Measurements from ENCODE around the gene NHSL2.
A peak's percentile ranks its signal among the peaks of the same experiment; 100 is the strongest.

NHSL2 gene

DNA sequence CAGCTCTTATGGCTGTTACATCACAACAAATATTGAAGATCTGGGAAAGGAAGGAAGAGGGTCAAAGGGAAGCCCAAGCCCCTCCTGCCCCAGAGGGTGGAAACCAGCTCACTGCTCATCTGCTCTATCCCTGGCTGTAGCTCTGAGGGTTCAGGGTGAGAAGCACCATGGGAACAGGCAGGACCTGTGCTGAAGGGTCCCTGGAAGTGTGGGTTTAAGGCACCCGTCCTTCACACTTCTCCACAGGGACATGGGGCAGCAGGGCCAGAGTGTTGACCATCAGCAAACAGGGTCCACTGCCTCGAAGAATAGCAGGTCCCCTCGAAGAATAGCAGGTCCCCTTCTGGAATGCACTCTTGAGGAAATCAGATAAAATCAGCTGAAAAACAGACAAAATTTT is 216.7 kb downstream of the NHSL2 start:
- peak overlapping the region; percentile 76 for H3K27ac ChIP-seq
- TF ChIP-seq, protein P1, sequence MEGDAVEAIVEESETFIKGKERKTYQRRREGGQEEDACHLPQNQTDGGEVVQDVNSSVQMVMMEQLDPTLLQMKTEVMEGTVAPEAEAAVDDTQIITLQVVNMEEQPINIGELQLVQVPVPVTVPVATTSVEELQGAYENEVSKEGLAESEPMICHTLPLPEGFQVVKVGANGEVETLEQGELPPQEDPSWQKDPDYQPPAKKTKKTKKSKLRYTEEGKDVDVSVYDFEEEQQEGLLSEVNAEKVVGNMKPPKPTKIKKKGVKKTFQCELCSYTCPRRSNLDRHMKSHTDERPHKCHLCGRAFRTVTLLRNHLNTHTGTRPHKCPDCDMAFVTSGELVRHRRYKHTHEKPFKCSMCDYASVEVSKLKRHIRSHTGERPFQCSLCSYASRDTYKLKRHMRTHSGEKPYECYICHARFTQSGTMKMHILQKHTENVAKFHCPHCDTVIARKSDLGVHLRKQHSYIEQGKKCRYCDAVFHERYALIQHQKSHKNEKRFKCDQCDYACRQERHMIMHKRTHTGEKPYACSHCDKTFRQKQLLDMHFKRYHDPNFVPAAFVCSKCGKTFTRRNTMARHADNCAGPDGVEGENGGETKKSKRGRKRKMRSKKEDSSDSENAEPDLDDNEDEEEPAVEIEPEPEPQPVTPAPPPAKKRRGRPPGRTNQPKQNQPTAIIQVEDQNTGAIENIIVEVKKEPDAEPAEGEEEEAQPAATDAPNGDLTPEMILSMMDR (IDR thresholded peaks at IDR 0.05; ENCODE audit: low read depth, low read length): no peak
- peaks cover 7% of the 10 kb centered on the region for H3K36me3 ChIP-seq
- no peaks in the 10 kb centered on the region for H3K27me3 ChIP-seq (ENCODE audit: insufficient read depth, low read depth, severe bottlenecking)
- H3K4me3 ChIP-seq (ENCODE audit: low read depth, low read length): no peak overlapping the region
- no peak for DNase-seq
- H3K9me3 ChIP-seq (ENCODE audit: severe bottlenecking): no peaks in the 10 kb centered on the region

DNA sequence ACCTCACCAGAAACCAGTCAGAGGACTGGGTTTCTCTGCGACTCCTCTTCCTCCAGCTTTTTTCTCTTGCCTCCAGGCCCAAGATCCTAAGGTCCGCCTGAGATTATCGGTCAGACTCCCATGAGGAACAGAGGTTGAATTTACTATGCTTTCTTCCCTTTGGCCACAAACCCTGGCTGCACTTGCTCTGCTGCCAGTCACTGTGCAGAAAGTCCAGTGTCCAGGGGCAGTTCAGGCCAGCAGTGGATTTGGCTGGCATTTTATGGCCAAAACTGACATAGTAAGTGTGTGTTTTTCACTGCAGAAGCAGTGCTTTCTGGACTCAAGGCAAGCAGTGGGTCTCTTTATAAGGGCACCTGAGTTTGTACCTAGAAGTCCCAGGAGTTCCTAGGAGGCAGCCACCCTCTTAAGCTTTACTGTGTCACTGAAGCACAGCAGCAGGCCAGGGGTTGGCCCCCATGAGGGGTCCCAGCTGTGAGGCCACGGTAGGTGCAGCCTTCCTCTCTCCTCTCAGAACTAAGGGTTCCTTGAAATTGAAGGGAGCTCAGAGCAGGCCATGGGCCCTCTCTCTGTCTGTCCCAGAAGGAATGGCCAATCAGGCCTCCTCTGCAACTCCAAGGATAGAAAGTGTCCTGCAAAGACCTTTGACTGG is 217.7 kb downstream of the NHSL2 start:
- H3K27me3 ChIP-seq (ENCODE audit: insufficient read depth, low read depth, severe bottlenecking): no peaks in the 10 kb centered on the region
- DNase-seq: no peak
- H3K27ac ChIP-seq: no peak overlapping the region; the same call in 1 of the 2 replicates
- peaks cover 13% of the 10 kb centered on the region for H3K36me3 ChIP-seq
- H3K4me3 ChIP-seq (ENCODE audit: low read depth, low read length): no peak overlapping the region
- TF ChIP-seq, protein P1 (IDR thresholded peaks at IDR 0.05; ENCODE audit: low read depth, low read length): no peak
- no peaks in the 10 kb centered on the region for H3K9me3 ChIP-seq (ENCODE audit: severe bottlenecking)

DNA sequence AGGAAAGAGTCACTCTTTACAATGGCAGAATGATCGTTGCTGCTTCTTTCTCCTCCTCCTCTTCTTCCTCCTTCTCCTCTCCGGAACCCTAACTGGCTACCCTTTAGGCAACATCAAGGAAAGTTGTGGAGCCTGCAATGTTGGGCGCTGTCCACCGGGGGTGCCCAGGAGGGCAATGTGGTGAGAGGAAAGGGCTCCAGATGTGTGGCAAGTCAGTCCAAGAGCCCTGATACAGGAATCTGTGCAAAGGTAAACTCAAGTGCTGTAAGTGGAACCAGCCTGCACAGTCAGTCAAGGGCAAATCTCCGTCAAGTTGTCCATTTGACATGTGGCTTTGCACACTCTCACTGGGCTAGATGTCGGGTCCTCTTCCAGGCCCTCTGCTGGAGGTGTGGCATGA is 218.2 kb downstream of the NHSL2 start:
- peak; percentile 48 for DNase-seq
- no peaks in the 10 kb centered on the region for H3K27me3 ChIP-seq (ENCODE audit: insufficient read depth, low read depth, severe bottlenecking)
- H3K36me3 ChIP-seq: peaks cover 17% of the 10 kb centered on the region
- no peaks in the 10 kb centered on the region for H3K9me3 ChIP-seq (ENCODE audit: severe bottlenecking)
- no peak overlapping the region for H3K4me3 ChIP-seq (ENCODE audit: low read depth, low read length)
- TF ChIP-seq, protein P1 (IDR thresholded peaks at IDR 0.05; ENCODE audit: low read depth, low read length): peak; percentile 67
- H3K27ac ChIP-seq: no peak overlapping the region

DNA sequence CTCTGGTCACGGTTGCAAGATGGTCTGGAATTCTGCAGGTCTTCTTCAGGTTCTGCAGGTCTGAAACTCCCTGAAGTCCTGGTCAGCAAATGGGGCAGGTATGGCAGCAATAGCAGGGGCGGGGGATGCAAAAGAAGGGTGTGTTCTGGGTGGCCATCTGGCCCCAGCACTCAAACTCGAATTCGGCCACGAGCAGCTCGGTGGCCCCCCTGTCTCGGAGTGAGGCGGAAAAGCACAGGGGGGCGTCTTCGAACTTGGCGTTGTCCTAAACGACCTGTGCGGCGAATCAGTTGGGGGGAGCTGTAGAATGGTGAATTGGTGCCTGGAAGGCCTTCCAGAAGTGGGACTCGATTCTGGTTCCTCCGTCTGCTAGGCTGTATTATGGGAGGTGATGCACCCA is 219.0 kb downstream of the NHSL2 start:
- DNase-seq: no peak
- H3K27ac ChIP-seq: no peak overlapping the region
- TF ChIP-seq, protein P1 (IDR thresholded peaks at IDR 0.05; ENCODE audit: low read depth, low read length): no peak
- no peak overlapping the region for H3K4me3 ChIP-seq (ENCODE audit: low read depth, low read length)
- H3K36me3 ChIP-seq: peaks cover 17% of the 10 kb centered on the region
- no peaks in the 10 kb centered on the region for H3K9me3 ChIP-seq (ENCODE audit: severe bottlenecking)
- no peaks in the 10 kb centered on the region for H3K27me3 ChIP-seq (ENCODE audit: insufficient read depth, low read depth, severe bottlenecking)

DNA sequence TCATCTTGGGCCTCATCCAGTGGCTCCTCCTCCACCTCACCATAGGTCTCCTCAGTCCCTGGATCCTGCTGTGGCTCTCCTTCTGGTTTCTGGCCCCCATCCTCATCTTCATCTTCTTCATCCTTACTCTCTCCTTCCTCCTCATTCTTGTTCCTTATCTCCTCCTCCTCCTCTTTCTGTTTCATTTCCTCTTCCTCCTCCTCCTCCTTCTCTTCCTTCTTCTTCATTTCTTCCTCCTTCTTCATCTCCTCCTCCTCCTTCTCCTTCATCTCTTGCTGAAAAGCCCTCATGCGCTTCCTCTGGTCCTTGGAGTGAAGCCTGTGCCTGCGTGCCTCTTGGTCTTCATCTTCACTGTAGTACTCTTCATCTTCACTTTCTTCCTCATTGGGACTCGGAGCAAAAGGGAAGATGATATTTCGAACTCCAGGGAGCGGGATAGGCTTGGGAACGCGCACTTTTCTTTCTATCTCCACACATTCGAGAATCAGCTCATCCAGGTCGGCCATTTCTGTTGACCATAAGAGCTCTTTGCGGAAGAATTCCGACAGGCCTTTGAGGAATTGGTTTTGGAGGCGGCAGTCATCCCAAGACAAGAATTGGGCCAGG is 219.6 kb downstream of the NHSL2 start:
- H3K9me3 ChIP-seq (ENCODE audit: severe bottlenecking): no peaks in the 10 kb centered on the region
- no peak overlapping the region for H3K4me3 ChIP-seq (ENCODE audit: low read depth, low read length)
- TF ChIP-seq, protein P1 (IDR thresholded peaks at IDR 0.05; ENCODE audit: low read depth, low read length): no peak
- no peak overlapping the region for H3K27ac ChIP-seq
- H3K36me3 ChIP-seq: peaks cover 17% of the 10 kb centered on the region
- no peaks in the 10 kb centered on the region for H3K27me3 ChIP-seq (ENCODE audit: insufficient read depth, low read depth, severe bottlenecking)
- no peak for DNase-seq

Data from WERI-Rb-1 (cell line).